Activated naive CD8-positive, alpha-beta T cell (primary cell): ENCODE data around the gene NUDCD3.
A peak's percentile ranks its signal among the peaks of the same experiment; 100 is the strongest.

Source experiments
- H3K27ac Mint-ChIP-seq: one replicate; pipeline ENCODE4 v1.8.0; 2021; ENCODE audit warnings: mixed read lengths
- H3K27me3 Mint-ChIP-seq: one replicate; pipeline ENCODE4 v1.8.0; 2021; ENCODE audit warnings: mixed read lengths
- H3K36me3 Mint-ChIP-seq: one replicate; pipeline ENCODE4 v1.8.0; 2021; ENCODE audit warnings: mixed read lengths
- H3K4me1 Mint-ChIP-seq: one replicate; pipeline ENCODE4 v1.8.0; 2021; ENCODE audit warnings: low read depth, mixed read lengths
- H3K4me3 Mint-ChIP-seq: one replicate; pipeline ENCODE4 v1.8.0; 2021; ENCODE audit warnings: mild to moderate bottlenecking, mixed read lengths
- H3K9me3 Mint-ChIP-seq: one replicate; pipeline ENCODE4 v1.8.0; 2021; ENCODE audit warnings: low read depth, mixed read lengths

Gene NUDCD3

GRCh38 chr7:44490351-44491200 is at the start of gene NUDCD3:
Gene NUDCD3, minus strand, starts transcription at chr7:44490658. Its CDS starts 58 bp downstream, at chr7:44490600.
- peaks cover 7% of the 10 kb centered on the region for H3K36me3 Mint-ChIP-seq
- H3K27ac Mint-ChIP-seq = peak within 1 kb of the TSS; percentile 99
- H3K4me3 Mint-ChIP-seq = peak within 1 kb of the TSS; percentile 92
- peaks cover 47% of the 10 kb centered on the region for H3K4me1 Mint-ChIP-seq
- no peaks in the 10 kb centered on the region for H3K27me3 Mint-ChIP-seq
- no peaks in the 10 kb centered on the region for H3K9me3 Mint-ChIP-seq

- Mint-ChIP-seq H3K4me3 (no peak overlapping the region), H3K36me3 (no peaks in the 10 kb centered on the region), H3K9me3 (no peaks in the 10 kb centered on the region), H3K4me1 (no peaks in the 10 kb centered on the region), H3K27me3 (peaks cover 3% of the 10 kb centered on the region), H3K27ac (no peak overlapping the region)
Measured at GRCh38 chr7:44539669-44540506, 49.4 kb upstream of the NUDCD3 start.

DNA sequence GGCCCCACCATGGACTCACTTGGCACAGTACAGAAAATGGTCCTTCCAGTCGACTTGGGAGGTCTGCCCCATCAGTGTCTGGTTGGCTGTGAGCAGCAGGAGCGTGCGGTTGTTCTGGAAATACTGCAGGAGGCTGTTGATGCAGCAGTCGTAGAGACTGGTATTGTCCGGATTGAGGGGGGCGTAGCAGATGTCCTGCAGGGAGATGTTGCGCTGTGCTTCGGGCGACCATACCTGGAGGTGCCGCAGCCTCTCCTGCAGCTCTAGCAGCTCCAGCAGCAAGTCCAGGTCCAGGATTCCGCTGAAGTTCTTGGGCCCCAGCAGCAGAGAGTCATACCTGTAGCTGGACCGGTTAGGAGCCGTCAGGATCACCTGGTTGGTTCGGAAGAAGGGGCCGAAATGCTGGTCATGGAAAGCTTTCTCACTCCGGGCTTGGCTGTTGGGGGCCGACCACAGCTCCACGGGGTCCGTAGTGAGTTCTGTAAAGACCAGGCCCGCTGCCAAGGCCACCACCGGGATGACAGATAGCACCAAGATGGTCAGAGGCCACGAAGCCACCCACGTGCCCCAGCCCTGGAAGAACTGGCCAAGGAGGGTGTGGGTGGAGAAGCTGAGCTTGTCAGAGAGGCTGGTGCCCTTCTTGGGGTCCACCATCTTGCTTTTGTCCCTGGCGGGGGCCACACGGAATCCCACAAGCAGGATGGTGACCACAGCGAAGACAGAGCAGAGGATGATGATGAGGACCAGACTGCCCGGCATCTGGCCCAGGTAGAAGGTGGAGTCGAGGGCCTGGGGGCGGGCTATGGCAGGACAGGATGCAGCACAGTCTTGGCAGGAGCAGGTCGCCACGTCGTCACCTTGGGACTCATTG is 48.6 kb upstream of the NUDCD3 start:
- H3K27ac Mint-ChIP-seq = no peak overlapping the region
- H3K36me3 Mint-ChIP-seq = no peaks in the 10 kb centered on the region
- peaks cover 3% of the 10 kb centered on the region for H3K27me3 Mint-ChIP-seq
- H3K9me3 Mint-ChIP-seq = no peaks in the 10 kb centered on the region
- no peak overlapping the region for H3K4me3 Mint-ChIP-seq
- no peaks in the 10 kb centered on the region for H3K4me1 Mint-ChIP-seq

DNA sequence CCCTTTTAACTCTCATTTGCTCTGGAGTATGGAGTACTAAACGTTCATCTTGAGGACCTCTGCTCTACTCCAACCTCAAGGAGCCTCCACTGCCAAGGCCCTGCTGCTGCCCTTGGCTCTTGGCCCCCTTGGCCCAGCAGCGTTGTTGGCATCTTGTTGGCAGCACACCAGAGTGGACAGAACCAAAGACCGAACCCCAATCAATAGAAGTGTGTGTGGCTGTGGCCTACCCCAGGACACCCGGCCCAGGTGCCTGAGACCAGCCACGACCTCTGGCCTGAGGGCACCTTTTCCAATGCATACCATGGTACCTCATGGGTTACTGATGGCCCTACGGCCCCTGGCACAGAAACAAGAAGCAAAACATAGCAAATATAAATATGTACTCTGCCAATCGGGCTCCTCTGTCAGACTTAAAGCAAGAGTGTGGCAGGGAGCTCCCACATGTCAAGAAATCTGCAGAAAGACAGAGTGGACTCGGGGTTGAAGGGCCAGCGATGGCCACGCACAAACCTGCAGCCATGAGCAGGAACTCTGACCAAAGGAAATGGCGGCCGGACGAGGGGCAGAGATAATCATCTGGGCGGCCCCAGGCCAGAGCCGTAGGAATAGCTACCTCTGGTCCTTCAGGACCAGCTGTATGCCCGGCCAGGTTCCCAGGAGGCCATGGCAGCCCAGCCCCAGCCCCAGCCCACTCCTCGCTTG is 47.8 kb upstream of the NUDCD3 start:
- Mint-ChIP-seq H3K4me1 (no peaks in the 10 kb centered on the region), H3K4me3 (no peak overlapping the region), H3K9me3 (no peaks in the 10 kb centered on the region), H3K27me3 (no peaks in the 10 kb centered on the region), H3K27ac (no peak overlapping the region), H3K36me3 (no peaks in the 10 kb centered on the region)

GRCh38 chr7:44537442-44537841 is 47.0 kb upstream of the NUDCD3 start:
- H3K9me3 Mint-ChIP-seq = no peaks in the 10 kb centered on the region
- no peaks in the 10 kb centered on the region for H3K27me3 Mint-ChIP-seq
- H3K27ac Mint-ChIP-seq = no peak overlapping the region
- H3K36me3 Mint-ChIP-seq = no peaks in the 10 kb centered on the region
- no peaks in the 10 kb centered on the region for H3K4me1 Mint-ChIP-seq
- H3K4me3 Mint-ChIP-seq = no peak overlapping the region

- Mint-ChIP-seq H3K4me3 (no peak overlapping the region), H3K27me3 (no peaks in the 10 kb centered on the region), H3K9me3 (no peaks in the 10 kb centered on the region), H3K36me3 (no peaks in the 10 kb centered on the region), H3K27ac (no peak overlapping the region), H3K4me1 (no peaks in the 10 kb centered on the region)
Measured at GRCh38 chr7:44536090-44536489, 45.6 kb upstream of the NUDCD3 start.

- H3K4me3 Mint-ChIP-seq = no peak overlapping the region
Measured at GRCh38 chr7:44535348-44536064, 45.0 kb upstream of the NUDCD3 start.

GRCh38 chr7:44534501-44534900 is 44.0 kb upstream of the NUDCD3 start:
- Mint-ChIP-seq H3K27me3 (no peaks in the 10 kb centered on the region), H3K9me3 (no peaks in the 10 kb centered on the region), H3K4me1 (no peaks in the 10 kb centered on the region), H3K36me3 (no peaks in the 10 kb centered on the region), H3K27ac (no peak overlapping the region), H3K4me3 (no peak overlapping the region)

More at GRCh38 chr7:44535348-44536064, 45.0 kb upstream of the NUDCD3 start:
- H3K27me3 Mint-ChIP-seq = no peaks in the 10 kb centered on the region
- H3K4me1 Mint-ChIP-seq = no peaks in the 10 kb centered on the region
- no peak overlapping the region for H3K27ac Mint-ChIP-seq
- H3K36me3 Mint-ChIP-seq = no peaks in the 10 kb centered on the region
- no peaks in the 10 kb centered on the region for H3K9me3 Mint-ChIP-seq

GRCh38 chr7:44534087-44534486 is 43.6 kb upstream of the NUDCD3 start:
- Mint-ChIP-seq H3K9me3 (no peaks in the 10 kb centered on the region), H3K27ac (no peak overlapping the region), H3K4me1 (no peaks in the 10 kb centered on the region), H3K4me3 (no peak overlapping the region), H3K36me3 (no peaks in the 10 kb centered on the region), H3K27me3 (no peaks in the 10 kb centered on the region)

DNA sequence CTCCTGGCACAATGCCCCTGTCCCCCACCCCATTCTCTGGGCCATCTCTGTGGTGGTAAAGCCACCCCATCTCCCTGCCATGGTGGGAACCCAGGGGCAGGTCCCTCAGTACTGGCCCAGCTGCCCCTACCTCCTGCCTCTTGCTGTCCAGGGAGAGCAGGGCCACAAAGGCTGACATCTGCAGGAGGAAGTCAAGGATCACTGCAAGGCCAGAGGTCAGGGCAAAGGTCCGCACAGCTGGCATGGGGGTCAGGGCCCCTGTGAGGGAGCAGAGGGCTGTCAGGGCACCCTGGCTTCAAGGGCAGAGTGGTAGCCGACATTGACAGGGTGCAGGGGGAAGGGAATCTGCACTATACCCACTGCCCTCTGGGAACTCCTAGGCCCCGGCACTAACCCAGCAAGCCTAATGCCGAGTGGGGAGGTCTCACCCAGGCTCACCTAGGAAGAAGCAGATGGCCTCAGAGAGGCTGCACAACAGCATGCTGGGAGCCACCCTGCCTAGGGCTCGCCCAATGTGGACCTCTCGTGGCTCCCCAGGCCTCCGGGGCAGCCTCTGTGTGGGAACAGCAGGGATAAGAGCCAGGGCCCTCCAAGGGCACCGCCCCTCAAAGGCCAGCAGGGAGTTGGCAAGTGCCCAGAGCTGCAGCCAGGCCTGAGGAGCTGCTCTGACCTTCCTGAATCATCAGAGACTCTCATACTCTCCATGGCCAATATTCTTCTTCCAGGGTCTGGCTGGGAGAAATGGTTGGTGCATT is 43.0 kb upstream of the NUDCD3 start:
- no peaks in the 10 kb centered on the region for H3K9me3 Mint-ChIP-seq
- no peak overlapping the region for H3K27ac Mint-ChIP-seq
- H3K36me3 Mint-ChIP-seq = no peaks in the 10 kb centered on the region
- H3K4me3 Mint-ChIP-seq = no peak overlapping the region
- no peaks in the 10 kb centered on the region for H3K4me1 Mint-ChIP-seq
- no peaks in the 10 kb centered on the region for H3K27me3 Mint-ChIP-seq

GRCh38 chr7:44531421-44532380 is 41.2 kb upstream of the NUDCD3 start:
- Mint-ChIP-seq H3K36me3 (no peaks in the 10 kb centered on the region), H3K27me3 (no peaks in the 10 kb centered on the region), H3K4me1 (no peaks in the 10 kb centered on the region), H3K27ac (no peak overlapping the region), H3K9me3 (no peaks in the 10 kb centered on the region), H3K4me3 (no peak overlapping the region)

GRCh38 chr7:44530990-44531389 is 40.5 kb upstream of the NUDCD3 start:
- Mint-ChIP-seq H3K36me3 (peaks cover under 1% of the 10 kb centered on the region), H3K9me3 (no peaks in the 10 kb centered on the region), H3K4me1 (no peaks in the 10 kb centered on the region), H3K4me3 (no peak overlapping the region), H3K27ac (no peak overlapping the region), H3K27me3 (no peaks in the 10 kb centered on the region)
